ENCODE results near the gene IGFBP6. TPM values are rescaled to one million over a fixed set of nuclear protein-coding genes. Genes with fewer than 3 reads are reported as not detected.

IGFBP6 gene
- total RNA-seq, 4 donors from 2014 or later: 76.6 to 363 (median 186) TPM

DNA sequence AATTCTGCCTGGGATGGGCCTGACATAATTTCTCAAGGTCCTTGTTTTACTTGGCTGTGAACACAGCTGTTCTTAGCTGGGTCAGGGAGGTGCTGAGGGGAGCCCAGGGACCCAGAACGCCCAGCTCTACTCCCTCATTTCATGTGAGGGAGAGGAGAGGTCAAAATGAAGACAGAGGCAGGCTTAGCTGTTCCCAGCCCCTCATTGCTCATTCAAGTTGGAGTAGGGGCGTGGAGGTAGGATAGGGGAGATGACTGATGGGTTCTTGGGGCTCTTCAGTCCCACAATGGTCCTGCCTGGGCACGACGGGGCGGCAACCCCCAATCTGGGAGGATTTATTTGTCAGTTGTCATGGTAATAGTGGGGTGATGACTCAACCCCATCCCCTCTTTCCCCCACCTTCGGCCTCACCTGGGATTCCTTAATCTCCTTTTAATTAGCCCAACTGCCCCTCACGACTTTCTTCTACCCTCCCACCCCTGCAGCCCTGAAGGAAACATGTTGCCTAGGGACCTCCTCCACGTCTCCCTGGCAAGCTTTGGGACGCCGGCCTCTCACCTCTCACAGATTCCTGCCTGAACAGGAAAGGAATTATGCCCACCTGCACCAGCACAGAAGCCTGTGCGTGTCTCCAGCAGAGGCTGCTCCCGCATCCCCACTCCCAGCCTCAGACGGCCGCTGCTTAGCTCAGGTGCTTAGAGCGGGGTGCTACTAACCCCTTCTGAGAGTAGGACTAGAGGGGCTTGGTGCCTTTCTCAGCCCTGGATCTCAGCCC, 28.5 kb upstream of the IGFBP6 start:
- 74 to 81% methylated on average over 13 to 15 of the region's 15 CpGs for WGBS, 2 donors
- TF ChIP-seq POLR2A (IDR thresholded peaks at IDR 0.05): no peak
- TF ChIP-seq, protein P1, sequence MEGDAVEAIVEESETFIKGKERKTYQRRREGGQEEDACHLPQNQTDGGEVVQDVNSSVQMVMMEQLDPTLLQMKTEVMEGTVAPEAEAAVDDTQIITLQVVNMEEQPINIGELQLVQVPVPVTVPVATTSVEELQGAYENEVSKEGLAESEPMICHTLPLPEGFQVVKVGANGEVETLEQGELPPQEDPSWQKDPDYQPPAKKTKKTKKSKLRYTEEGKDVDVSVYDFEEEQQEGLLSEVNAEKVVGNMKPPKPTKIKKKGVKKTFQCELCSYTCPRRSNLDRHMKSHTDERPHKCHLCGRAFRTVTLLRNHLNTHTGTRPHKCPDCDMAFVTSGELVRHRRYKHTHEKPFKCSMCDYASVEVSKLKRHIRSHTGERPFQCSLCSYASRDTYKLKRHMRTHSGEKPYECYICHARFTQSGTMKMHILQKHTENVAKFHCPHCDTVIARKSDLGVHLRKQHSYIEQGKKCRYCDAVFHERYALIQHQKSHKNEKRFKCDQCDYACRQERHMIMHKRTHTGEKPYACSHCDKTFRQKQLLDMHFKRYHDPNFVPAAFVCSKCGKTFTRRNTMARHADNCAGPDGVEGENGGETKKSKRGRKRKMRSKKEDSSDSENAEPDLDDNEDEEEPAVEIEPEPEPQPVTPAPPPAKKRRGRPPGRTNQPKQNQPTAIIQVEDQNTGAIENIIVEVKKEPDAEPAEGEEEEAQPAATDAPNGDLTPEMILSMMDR (IDR thresholded peaks at IDR 0.05): no peak
- Histone ChIP-seq H3K27ac (peak overlapping the region in 1 of 3 donors; percentile 72), H3K4me3 (replicated peaks in 1 of 3) (no peak overlapping the region), H3K27me3 (no peaks in the 10 kb centered on the region), H3K4me1 (peaks cover 20 to 77% of the 10 kb centered on the region in 2 donors), H3K36me3 (peaks cover 6 to 7% of the 10 kb centered on the region in 2 donors), H3K9me3 (no peaks in the 10 kb centered on the region)
- DNase-seq: no peak
- intact Hi-C loops (cut with DNase I): loop anchor here (10.0 kb wide), 1 partner anchor 126 kb away; no protein-coding TSS in a partner anchor

DNA sequence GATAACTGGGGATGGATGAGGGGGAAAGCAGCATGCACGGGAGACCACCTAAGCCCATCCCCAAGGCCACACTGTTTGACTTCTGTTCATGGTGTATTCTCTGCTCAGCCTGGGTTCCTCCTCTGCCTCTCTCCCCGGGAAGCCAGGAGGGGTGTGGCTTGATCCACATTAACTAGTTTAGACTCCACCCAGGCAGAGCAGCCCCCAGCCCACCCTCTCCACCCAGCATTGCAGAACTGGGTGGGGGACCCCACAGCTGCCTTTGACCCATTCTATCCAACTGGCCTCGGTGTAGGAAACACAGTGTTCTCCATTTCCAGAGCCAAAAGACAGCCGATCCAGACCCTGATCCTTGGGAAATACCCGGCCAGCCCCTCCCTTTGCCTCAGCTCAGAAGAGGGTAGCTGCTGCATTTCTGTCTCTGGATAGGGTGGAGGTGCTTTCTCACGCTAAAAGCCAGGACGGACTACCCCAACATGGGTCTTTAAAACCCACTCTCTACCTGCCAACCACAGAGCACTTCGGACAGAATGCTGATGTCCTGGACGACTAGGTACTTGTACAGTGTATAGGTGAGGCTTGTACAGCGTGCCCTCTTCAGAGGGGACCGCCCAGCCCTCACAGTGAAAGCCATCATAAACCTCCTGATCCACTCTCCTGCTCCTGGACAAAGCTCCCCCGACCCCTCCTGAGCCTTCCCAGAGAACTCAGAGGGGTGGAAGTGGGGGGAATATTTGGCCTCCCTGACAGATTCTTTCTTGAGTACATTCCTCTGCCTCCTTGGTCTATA, 27.7 kb upstream of the IGFBP6 start:
- DNase-seq: no peak
- Histone ChIP-seq H3K9me3 (no peaks in the 10 kb centered on the region), H3K27ac (peak overlapping the region in 2 of 3 donors; percentile 63 to 72), H3K4me1 (peaks cover 20 to 75% of the 10 kb centered on the region in 2 donors), H3K27me3 (no peaks in the 10 kb centered on the region), H3K36me3 (peaks cover 6 to 13% of the 10 kb centered on the region in 2 donors), H3K4me3 (replicated peaks in 1 of 3) (no peak overlapping the region)
- WGBS, 2 donors: 71 to 72% methylated on average over 12 of the region's 12 CpGs
- TF ChIP-seq, protein P1 (IDR thresholded peaks at IDR 0.05): no peak
- TF ChIP-seq POLR2A (IDR thresholded peaks at IDR 0.05): no peak
- intact Hi-C loops (cut with DNase I): loop anchor here (10.0 kb wide), 1 partner anchor 125 kb away; no protein-coding TSS in a partner anchor

DNA sequence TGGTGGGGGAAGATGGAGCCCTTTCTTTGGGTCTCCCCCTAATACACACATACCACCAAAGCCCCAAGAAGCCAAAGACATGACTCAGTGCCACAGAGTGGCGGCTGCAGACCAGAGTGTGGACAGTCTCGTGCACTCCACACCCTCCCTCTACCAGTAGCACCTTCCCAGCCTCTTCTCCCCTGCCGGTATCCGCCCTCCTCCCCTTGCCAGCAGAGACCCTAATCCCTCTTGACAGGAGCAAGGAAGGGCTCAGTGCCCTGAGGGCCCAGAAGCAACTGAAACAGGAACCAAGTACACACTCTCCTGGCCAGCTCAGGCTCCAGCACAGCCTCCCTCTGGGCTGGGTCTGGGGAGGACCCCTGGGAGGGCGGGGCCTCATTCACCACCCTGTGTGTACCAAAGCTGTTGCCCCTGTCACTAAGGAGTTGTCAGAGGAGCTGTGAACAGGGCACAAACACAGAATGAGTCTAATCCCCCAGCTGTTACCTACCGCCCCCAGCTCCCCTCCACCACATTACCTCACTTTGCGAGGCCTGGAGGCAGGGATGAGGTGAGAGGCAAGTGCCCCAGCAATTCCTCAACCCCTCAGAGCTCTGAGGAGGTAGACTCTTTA, 26.5 kb upstream of the IGFBP6 start:
- peak overlapping the region; percentile 63 to 72 (median 68) for H3K27ac ChIP-seq
- TF ChIP-seq, protein P1 (IDR thresholded peaks at IDR 0.05): no peak
- TF ChIP-seq POLR2A (IDR thresholded peaks at IDR 0.05): no peak
- peaks cover 20 to 63% of the 10 kb centered on the region in 2 donors for H3K4me1 ChIP-seq
- intact Hi-C loops (cut with DNase I): no loop called here
- 72 to 81% methylated on average over 6 to 7 of the region's 7 CpGs for WGBS, 2 donors
- no peaks in the 10 kb centered on the region for H3K27me3 ChIP-seq
- H3K36me3 ChIP-seq: peaks cover 8 to 12% of the 10 kb centered on the region in 2 donors
- no peak overlapping the region for H3K4me3 ChIP-seq (replicated peaks in 1 of 3)
- no peak for DNase-seq
- no peaks in the 10 kb centered on the region for H3K9me3 ChIP-seq

DNA sequence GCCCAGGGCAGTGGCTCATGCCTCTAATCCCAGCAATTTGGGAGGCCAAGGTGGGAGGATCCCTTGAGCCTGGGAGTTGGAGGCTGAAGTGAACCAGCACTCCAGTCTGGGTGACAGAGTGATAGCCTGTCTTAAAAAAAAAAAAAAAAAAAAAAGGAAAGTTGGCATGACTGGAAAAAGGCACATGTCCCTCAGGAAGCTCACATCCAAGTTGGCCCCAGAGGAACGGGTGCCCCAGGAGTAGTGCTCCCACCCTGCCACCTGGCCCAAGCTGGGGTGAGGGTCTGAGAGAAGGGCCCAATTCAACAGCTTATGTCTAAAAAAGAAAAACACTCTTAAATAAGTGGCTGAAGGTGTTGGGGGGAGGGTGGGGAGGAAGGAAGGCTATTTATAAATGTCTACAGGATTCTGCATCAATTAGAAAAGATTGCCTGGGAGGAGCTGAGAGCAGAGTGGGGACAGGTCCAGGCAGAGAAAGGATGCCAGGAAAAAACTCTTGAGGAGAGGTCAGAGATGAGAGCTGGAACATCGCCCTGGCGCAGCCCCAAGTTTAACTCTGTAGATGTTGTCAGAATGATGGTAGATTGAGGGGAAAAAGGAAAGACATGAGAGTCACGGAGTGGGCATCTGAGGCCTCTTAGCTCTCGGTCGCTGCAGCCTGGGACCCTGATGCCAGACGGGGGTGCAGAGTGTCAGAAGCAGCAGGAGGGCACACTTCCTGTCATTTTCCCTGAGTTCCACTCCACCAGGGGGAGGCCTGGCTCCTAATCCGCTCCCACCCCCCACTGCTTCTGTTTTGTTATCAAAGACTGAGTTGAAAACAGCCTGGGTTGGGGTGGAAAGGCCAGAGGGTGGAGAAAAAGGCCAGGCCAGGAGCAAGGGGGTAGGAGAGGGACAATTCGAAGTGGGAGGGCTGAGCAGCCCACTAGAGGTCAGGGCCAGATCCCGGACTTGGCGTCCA, 25.6 kb upstream of the IGFBP6 start:
- 49 to 57% methylated on average over 10 to 11 of the region's 11 CpGs for WGBS, 2 donors

More for the DNA sequence above, 25.6 kb upstream of the IGFBP6 start:
- intact Hi-C loops (cut with DNase I): no loop called here
- H3K27ac ChIP-seq: peak overlapping the region; percentile 63 to 72 (median 68)
- no peak overlapping the region for H3K4me3 ChIP-seq (replicated peaks in 1 of 3)
- TF ChIP-seq, protein P1 (IDR thresholded peaks at IDR 0.05): no peak
- TF ChIP-seq POLR2A (IDR thresholded peaks at IDR 0.05): no peak
- peak; percentile 80 to 85 for DNase-seq
- H3K9me3 ChIP-seq: no peaks in the 10 kb centered on the region
- peaks cover 15 to 58% of the 10 kb centered on the region in 2 donors for H3K4me1 ChIP-seq
- H3K27me3 ChIP-seq: no peaks in the 10 kb centered on the region
- peaks cover 16 to 21% of the 10 kb centered on the region in 2 donors for H3K36me3 ChIP-seq

Measured in thyroid gland (tissue), 4 donors.